Measurements from ENCODE around the gene GPR176. TPM values are rescaled to one million over a fixed set of nuclear protein-coding genes. Genes with fewer than 3 reads are reported as not detected.

GPR176 gene
- total RNA-seq, 4 donors from 2014 or later: 1.7 to 8.4 (median 5.4) TPM

DNA sequence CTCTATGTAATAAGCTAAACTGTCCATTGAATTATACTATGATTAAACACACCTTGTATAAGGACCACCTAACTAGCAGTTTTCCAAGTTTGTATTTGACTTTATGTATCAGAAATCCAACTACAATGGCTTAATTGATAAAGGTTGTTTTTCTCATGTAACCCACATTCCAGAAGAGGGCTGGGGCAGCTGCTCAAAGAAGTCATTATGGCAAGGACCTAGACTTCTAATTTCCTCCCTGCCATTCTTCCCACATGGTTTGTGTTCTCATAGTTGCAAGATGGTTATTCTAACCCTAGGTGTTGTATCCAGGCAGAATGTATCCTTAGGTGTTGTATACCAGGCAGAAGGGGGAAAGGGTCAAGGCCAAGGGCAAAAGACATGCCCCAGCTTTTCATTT is 35.7 kb downstream of the GPR176 start:
- Histone ChIP-seq H3K4me1 (no peaks in the 10 kb centered on the region), H3K27me3 (no peaks in the 10 kb centered on the region), H3K9me3 (no peaks in the 10 kb centered on the region), H3K36me3 (no peaks in the 10 kb centered on the region), H3K4me3 (no peak overlapping the region), H3K27ac (replicated peaks in 1 of 4) (no peak overlapping the region)
- no peak for DNase-seq (ENCODE audit: extremely low spot score)
- intact Hi-C loops (cut with DNase I): no loop called here
- TF ChIP-seq, protein P1, sequence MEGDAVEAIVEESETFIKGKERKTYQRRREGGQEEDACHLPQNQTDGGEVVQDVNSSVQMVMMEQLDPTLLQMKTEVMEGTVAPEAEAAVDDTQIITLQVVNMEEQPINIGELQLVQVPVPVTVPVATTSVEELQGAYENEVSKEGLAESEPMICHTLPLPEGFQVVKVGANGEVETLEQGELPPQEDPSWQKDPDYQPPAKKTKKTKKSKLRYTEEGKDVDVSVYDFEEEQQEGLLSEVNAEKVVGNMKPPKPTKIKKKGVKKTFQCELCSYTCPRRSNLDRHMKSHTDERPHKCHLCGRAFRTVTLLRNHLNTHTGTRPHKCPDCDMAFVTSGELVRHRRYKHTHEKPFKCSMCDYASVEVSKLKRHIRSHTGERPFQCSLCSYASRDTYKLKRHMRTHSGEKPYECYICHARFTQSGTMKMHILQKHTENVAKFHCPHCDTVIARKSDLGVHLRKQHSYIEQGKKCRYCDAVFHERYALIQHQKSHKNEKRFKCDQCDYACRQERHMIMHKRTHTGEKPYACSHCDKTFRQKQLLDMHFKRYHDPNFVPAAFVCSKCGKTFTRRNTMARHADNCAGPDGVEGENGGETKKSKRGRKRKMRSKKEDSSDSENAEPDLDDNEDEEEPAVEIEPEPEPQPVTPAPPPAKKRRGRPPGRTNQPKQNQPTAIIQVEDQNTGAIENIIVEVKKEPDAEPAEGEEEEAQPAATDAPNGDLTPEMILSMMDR (IDR thresholded peaks at IDR 0.05): no peak
- TF ChIP-seq EP300 (IDR thresholded peaks at IDR 0.05): no peak
- TF ChIP-seq POLR2A (IDR thresholded peaks at IDR 0.05; ENCODE audit: low read depth): no peak
- TF ChIP-seq POLR2AphosphoS5 (IDR thresholded peaks at IDR 0.05): no peak

DNA sequence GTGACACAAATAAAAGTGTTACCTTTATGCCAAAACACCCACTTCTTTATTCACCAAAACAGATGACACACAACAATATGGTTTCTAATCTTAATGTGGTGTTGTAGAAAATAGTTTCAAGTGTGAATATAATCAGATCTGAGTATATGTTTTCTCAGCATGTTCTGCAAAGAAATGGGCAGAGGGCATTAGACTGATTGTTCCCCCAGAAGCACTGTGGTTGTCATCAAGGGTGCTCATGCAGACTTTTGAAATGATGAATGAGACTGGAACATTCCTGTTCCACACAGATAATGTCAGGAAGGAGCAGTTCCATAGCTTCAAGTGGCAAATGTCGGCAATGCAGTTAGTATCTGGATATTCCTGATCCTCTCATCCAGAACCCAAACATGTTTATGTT is 37.5 kb downstream of the GPR176 start:
- TF ChIP-seq EP300 (IDR thresholded peaks at IDR 0.05): no peak
- TF ChIP-seq POLR2A (IDR thresholded peaks at IDR 0.05; ENCODE audit: low read depth): no peak
- TF ChIP-seq, protein P1 (IDR thresholded peaks at IDR 0.05): no peak
- TF ChIP-seq POLR2AphosphoS5 (IDR thresholded peaks at IDR 0.05): no peak
- H3K36me3 ChIP-seq: no peaks in the 10 kb centered on the region
- intact Hi-C loops (cut with DNase I): no loop called here
- no peak overlapping the region for H3K27ac ChIP-seq (replicated peaks in 1 of 4)
- H3K27me3 ChIP-seq: no peaks in the 10 kb centered on the region
- H3K9me3 ChIP-seq: no peaks in the 10 kb centered on the region
- DNase-seq (ENCODE audit: extremely low spot score): no peak
- 96% methylated on average over 1 of the region's 1 CpG for WGBS
- H3K4me1 ChIP-seq: no peaks in the 10 kb centered on the region
- H3K4me3 ChIP-seq: no peak overlapping the region

DNA sequence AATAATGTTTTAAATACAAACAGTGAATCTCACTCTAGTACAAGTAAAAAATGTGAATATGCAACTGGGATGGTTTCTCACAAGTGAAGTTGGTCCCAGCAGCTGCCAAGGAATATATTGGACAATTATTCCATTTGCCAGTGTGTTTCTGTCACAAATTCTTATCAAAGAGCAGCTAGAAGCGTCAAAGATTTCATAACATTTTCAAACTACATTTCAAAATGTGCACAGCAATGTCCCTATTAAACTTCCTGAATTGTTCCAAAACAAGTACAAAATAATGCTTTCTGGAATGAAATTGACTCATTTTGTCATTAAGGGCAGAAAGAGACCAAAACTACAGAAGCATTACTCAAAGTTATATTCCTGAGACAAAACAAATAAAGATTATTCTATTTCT is 38.3 kb downstream of the GPR176 start:
- TF ChIP-seq, protein P1 (IDR thresholded peaks at IDR 0.05): no peak
- TF ChIP-seq POLR2A (IDR thresholded peaks at IDR 0.05; ENCODE audit: low read depth): no peak
- no peak for TF ChIP-seq EP300 (IDR thresholded peaks at IDR 0.05)
- TF ChIP-seq POLR2AphosphoS5 (IDR thresholded peaks at IDR 0.05): no peak
- no peaks in the 10 kb centered on the region for H3K9me3 ChIP-seq
- no peaks in the 10 kb centered on the region for H3K36me3 ChIP-seq
- WGBS: 73% methylated on average over 1 of the region's 1 CpG
- no peaks in the 10 kb centered on the region for H3K4me1 ChIP-seq
- H3K27me3 ChIP-seq: no peaks in the 10 kb centered on the region
- DNase-seq (ENCODE audit: extremely low spot score): no peak
- intact Hi-C loops (cut with DNase I): no loop called here
- no peak overlapping the region for H3K27ac ChIP-seq (replicated peaks in 1 of 4)
- no peak overlapping the region for H3K4me3 ChIP-seq

- H3K9me3 ChIP-seq: no peaks in the 10 kb centered on the region
- WGBS: 87% methylated on average over 3 of the region's 3 CpGs
- intact Hi-C loops (cut with DNase I): no loop called here
- no peaks in the 10 kb centered on the region for H3K27me3 ChIP-seq
- no peak for TF ChIP-seq EP300 (IDR thresholded peaks at IDR 0.05)
- TF ChIP-seq, protein P1 (IDR thresholded peaks at IDR 0.05): no peak
- TF ChIP-seq POLR2AphosphoS5 (IDR thresholded peaks at IDR 0.05): no peak
- TF ChIP-seq POLR2A (IDR thresholded peaks at IDR 0.05; ENCODE audit: low read depth): no peak
- DNase-seq (ENCODE audit: extremely low spot score): no peak
- no peak overlapping the region for H3K27ac ChIP-seq (replicated peaks in 1 of 4)
- H3K36me3 ChIP-seq: no peaks in the 10 kb centered on the region
- H3K4me3 ChIP-seq: no peak overlapping the region
- H3K4me1 ChIP-seq: no peaks in the 10 kb centered on the region
Observed at GRCh38 chr15:39880718-39881387, 39.2 kb downstream of the GPR176 start.

GRCh38 chr15:39878406-39878785 is 41.7 kb downstream of the GPR176 start:
- whole genome bisulfite sequencing: 100% methylated on average over 1 of the region's 1 CpG
- intact Hi-C loops (cut with DNase I): loop anchor here (10.0 kb wide), 1 partner anchor 194 kb away; no protein-coding TSS in a partner anchor
- no peaks in the 10 kb centered on the region for H3K36me3 ChIP-seq

More at GRCh38 chr15:39878406-39878785, 41.7 kb downstream of the GPR176 start:
- TF ChIP-seq, protein P1 (IDR thresholded peaks at IDR 0.05): no peak
- TF ChIP-seq POLR2AphosphoS5 (IDR thresholded peaks at IDR 0.05): no peak
- TF ChIP-seq EP300 (IDR thresholded peaks at IDR 0.05): no peak
- TF ChIP-seq POLR2A (IDR thresholded peaks at IDR 0.05; ENCODE audit: low read depth): no peak
- H3K4me1 ChIP-seq: no peaks in the 10 kb centered on the region
- H3K27ac ChIP-seq (replicated peaks in 1 of 4): no peak overlapping the region
- H3K4me3 ChIP-seq: no peak overlapping the region
- H3K9me3 ChIP-seq: no peaks in the 10 kb centered on the region
- no peaks in the 10 kb centered on the region for H3K27me3 ChIP-seq
- DNase-seq (ENCODE audit: extremely low spot score): no peak
